GM19043 (cell line): ENCODE results near the gene FBN3.
"Not testable (repeated sequence)": the region's sequence is repeated elsewhere in the genome, so short reads cannot be mapped to it uniquely, and the experiment has no call there.

ENCODE experiments used
- ATAC-seq: cut with Tn5 transposase; IDR thresholded peaks from one replicate; pipeline ENCODE4 v1.9.1; 2021; ENCODE audit warnings: low read depth; ENCODE audit not compliant: unreplicated experiment

The FBN3 gene

DNA sequence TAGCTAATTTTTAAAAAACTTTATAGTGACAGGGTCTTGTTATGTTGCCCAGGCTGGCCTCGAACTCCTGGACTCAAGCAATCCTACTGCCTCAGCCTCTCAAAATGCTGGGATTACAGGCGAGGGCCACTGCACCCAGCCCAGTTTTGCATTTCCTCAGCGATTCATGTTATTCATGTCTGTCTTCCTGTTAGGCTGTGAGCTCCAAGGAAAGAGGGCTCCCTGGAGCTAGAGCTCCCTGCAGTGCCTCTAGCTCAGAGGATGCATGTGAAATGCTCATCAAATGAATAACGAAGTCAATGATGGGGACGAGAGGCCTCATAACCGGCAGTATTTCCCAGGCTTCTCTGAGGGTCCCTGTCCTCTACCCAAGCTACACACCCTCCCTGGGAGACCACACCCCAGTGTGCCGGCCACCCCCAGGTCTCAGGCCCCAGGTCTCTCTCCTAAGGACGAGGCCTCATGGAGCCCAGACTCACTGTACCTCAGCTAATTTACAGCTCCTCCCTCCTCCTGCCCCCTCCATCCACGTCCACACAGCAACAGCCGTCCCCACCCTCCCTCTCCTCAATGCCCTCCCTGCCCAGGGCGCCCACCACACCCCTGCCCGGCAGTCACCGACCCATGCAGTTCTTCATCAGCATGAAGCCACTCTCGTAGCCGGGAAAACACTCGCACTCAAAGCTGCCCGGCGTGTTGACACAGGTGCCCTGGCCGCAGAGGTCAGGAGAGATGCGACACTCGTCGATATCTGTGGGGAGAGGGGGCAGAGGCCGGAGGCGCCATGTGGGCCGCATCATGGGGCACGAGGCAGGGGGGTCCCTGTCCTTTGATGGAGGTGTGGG, 28.5 kb downstream of the FBN3 start:
- no peak for ATAC-seq

DNA sequence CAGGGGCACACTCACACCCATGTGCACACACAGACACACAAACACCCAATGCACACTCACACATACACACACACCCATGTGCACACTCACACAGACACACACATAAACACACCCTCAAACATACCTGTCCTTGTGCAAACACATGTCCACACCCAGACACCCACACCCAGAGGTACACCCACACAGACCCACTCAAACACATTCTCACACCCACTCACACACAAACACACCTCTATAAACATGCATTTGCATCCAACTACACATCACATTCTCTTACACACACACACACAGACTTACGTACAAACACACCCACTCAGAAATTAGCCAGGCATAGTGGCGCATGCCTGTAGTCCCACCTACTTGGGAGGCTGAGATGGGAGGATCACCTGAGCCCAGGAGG, 31.4 kb downstream of the FBN3 start:
- no peak for ATAC-seq

DNA sequence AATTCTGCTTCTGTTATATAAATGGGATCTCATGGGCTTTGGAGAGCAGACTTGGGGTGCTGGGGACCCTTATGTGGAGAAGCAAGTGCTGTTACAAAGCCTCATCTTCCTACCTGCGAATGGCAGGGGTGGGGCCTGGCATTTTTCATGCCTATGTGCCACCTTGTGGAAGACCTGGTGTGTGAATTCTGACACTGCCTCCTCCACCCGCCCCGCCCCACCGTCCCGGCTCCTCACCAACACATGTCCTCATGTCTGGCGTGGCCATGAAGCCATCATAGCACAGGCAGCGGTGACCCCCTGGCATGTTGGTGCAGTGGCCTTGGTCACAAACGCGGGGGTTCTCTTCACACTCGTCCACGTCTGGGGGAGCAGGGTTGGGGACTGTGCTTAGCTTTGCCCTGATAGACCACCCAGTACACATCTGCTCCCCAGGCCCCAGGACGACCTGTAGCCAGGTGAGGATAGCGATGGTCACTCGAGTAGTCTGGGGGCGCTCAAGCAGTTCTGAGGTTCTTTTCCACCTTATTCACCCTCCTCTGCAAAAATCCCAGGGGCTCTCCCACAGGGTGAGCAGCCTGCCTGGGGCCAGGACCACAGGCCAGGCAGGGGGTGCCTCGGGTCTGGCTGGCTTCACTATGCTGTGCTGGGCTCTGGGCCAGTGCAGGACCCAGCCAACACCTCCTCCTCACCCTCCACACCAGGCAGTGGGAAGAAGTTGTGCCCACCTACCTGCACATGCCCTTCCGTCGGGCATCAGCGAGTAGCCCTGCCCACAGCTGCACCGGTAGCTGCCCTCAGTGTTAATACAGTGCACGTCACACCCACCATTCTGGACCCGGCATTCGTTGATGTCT, 32.7 kb downstream of the FBN3 start:
- no peak for ATAC-seq

DNA sequence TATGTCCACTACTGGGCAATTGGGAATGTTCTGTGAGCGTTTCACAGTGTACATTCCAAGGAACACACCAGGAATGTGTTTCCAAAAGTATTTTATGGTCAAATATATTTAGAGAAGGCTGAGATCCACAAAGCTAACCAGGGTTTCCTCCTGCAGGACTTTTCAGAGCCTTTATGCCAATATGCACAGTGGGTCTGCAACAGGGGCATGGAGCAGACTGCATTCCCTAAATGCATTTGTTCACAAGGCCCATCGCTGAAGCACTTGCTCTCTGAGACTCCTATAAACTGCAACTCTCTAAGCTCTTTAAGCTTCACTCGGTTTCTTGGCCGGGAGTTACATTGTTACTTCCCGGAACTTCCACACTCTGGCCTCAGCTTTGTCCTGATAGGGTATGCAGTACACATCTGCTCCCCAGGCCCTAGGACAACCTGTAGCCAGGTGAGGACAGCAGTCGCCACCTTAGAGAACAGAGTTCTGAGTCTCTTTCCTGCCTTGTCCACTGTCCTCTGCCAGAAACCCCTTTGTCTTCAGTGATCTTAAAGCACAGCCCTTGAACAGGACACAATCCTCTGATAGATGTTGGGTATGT, 33.5 kb downstream of the FBN3 start:
- ATAC-seq: no peak

DNA sequence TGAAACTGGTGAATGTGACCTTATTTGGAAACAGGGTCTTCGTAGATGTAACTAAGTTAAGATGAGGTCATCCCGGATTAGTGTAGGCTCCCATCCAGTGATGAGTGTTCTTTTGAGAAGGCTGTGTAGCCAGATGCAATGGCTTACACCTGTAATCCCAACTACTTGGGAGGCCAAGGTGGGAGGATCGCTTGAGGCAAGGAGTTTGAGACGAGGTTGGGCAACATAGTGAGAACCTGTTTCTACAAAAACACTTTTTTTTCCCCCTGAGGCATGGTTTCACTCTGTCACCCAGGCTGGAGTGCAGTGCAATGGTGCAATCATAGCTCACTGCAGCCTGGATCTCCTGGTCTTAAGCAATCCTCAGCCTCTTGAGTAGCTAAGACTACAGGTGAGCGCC, 36.4 kb downstream of the FBN3 start:
- ATAC-seq: no peak

DNA sequence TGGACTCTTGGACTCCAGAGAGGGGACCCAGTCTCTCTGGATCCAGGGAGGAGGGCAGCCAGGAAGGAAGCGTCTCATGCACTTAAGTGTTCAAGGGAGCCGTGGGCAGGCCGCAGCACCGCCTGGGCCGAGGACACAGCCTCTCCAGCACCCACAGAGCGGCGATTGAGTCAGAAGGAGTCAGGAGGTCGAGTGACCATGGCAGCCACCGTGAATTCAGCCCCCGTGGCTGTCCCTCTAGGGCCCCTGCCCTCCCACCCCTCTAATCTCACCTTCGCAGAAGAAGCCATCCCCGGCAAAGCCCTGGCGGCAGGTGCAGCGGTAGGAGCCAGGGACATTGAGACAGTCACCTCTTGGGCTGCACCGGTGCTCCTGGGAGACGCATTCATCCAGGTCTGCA, 38.0 kb downstream of the FBN3 start:
- ATAC-seq: no peak

DNA sequence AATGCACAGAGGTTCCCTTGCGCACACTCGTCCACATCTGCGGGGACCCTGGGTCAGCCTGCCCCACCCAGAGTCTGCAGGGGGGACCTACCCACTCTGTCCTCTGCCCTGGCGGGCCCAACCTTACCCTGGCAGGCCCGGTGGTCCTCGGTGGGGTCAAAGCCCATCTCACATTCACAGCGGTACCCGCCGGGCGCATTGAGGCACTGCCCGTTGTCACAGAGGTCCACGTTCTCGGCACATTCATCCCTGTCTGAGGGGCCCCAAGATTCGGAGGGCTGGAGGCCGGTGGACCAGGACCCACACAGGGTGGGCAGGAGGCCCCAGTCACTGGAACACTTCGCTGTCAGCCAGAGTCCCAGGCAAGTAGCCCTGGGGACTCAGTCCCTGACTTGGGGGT, 38.5 kb downstream of the FBN3 start:
- no peak for ATAC-seq

DNA sequence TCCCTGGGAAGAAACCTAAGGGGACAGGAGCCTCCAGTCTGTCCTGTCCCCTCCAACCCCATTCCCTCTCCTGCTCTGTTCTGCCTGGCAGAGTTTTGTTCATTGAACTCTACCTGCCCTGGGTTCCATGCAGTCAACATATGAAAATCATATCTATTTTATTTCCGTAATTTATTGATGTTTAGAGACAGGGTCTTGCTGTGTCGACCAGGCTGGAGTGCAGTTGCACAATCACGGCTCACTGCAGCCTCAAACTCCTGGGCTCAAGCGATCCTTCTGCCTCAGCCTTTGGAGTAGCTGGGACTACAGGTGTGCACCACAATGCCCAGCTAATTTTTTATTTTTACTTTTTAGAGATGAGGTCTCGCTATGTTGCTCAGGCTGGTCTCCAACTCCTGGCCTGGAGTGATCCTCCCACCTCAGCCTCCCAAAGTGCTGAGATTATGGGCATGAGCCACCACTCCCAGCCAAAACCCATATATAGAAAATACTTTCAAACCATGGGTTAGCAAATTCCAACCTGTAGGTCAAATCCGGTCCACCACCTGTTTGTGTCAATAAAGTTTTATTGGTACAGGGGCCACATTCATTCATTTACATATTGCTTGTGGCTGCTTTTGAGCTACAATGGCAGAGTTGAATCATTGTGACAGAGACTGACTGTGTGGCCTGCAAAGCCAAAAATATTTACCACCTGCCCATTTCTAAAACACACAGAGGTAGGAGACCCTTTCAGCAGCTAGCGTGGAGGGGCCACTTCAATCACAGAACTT, 39.3 kb downstream of the FBN3 start:
- ATAC-seq: no peak

DNA sequence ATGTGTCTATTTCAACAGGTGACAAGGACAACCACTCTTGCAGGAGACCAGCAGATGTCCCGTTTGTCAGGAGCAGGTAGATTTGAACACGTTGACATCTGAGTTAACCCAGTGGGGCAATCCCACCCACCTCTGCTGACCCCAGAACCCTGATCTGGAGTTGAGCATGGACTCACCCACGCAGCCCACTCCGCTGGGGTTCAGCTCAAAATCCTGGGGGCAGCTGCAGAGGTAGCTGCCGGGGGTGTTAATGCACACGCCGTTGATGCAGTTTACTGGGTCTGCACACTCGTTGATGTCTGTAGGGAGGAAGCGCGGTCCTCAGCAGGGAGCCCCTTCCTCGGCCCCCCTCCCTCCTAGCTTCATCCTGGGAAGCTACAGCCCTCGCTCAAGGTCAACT, 39.9 kb downstream of the FBN3 start:
- ATAC-seq: no peak

DNA sequence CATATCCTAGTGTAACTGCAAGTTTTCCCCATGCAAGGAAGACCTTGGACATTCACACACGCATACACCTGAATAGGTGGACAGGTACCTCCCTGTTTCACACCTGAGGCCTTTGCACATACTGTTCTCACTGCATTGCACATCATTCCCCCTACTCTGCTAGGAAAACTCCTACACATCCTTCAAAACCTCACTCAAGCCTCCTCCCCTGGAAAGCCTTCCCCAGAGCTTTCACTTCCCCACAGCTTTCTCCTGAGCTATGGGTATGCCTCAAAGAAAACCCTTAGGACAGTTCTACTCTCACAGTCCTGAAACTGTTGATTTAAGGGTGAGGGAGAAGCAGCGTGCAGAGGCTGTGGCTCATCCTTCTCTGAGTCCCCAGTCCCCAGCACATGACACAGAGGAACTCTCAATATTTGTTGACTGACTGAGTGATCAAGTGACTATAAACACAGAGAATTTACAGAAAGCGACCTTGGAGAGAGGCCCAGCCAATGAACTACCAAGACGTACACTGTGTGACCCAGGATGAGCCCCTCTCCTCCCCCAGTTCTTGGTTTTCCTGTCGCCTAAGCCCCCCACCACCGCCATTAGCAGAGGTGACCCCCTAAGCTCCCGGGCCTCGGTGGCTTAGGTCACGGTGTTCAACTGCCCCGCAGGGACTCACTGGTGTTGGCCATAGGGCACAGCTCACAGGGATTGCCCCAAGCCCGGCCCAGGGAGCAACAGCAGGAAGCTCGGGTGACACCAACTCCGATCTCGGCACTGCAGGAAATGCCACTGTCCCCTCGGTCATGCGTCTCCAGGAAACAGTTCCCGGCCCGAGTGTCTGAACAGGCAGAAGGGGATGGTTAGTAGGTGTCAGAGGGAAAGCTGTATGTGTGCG, 40.6 kb downstream of the FBN3 start:
- ATAC-seq: no peak

DNA sequence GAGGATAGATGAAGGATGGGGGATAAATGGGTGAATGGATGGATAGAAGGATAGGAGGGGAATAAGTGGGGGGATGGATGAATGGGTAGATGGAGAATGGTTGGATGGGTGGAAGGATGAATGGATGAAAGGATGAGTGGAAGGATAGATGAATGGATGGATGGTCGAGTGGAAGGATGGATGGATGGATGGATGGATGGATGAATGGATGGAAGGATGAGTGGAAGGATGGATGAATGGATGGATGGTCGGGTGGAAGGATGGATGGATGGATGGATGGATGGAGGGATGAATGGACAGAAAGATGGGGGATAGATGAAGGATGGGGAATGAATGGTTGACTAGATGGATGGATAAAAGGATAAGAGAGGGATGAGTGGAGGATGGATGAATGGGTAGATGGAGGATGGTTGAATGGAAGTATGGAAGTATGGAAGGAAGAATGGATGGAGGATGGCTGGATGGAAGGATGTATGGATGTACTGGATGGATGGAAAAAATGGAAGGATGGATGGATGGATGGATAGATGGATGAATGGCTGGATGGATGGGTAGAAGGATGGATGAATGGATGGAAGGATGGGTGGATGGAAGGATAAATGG, 42.0 kb downstream of the FBN3 start:
- no peak for ATAC-seq

DNA sequence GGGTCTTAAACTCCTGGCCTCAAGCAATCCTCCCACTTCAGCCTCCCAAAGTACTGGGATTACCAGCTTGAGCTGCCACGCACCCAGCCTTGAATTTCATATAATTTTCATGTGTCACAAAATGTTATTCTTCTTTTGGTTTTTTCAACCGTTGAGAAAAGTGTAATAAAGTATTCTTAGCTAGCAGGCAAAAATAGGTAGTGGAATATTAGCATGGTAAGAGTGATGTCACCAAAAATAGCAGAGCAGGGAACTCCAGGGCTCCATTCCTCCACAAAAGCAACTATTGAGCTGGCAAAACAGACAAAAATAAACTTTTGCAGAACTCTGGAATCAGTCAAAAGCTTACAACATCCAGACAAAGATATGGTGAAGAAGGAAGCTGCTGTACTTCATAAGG, 43.9 kb downstream of the FBN3 start:
- no peak for ATAC-seq

DNA sequence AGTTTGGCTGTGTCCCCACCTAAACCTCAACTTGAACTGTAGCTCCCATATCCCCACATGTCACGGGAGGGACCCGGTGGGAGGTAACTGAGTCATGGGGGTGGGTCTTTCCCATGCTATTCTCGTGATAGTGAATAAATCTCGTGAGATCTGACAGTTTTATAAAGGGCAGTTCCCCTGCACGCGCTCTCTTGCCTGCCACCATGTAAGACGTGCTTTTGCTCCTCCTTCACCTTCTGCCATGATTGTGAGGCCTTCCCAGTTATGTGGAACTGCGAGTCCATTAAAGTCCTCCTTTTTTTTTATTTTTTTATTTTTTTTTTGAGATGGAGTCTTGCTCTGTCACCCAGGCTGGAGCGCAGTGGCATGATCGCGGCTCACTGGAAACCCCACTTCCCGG, 47.5 kb downstream of the FBN3 start:
- not testable (repeated sequence) for ATAC-seq

DNA sequence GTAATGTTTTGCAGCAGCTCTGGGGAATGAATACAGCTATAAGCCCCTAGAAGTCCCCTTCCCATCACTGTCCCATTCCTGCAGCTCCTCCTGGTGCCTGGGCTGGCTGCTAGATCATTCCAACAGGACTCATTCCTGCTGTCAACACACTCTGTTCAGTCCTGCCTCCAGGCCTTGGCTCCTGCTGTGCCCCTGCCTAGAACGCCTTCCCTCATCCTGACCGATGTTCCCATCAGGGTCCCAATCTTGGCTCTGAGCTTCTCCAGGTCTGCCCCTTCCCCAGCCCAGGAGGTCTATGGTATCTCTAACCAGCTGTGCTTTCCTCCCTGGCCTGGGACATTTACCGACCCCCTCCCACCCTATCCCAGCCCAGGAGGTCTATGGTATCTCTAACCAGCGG, 48.1 kb downstream of the FBN3 start:
- no peak for ATAC-seq

DNA sequence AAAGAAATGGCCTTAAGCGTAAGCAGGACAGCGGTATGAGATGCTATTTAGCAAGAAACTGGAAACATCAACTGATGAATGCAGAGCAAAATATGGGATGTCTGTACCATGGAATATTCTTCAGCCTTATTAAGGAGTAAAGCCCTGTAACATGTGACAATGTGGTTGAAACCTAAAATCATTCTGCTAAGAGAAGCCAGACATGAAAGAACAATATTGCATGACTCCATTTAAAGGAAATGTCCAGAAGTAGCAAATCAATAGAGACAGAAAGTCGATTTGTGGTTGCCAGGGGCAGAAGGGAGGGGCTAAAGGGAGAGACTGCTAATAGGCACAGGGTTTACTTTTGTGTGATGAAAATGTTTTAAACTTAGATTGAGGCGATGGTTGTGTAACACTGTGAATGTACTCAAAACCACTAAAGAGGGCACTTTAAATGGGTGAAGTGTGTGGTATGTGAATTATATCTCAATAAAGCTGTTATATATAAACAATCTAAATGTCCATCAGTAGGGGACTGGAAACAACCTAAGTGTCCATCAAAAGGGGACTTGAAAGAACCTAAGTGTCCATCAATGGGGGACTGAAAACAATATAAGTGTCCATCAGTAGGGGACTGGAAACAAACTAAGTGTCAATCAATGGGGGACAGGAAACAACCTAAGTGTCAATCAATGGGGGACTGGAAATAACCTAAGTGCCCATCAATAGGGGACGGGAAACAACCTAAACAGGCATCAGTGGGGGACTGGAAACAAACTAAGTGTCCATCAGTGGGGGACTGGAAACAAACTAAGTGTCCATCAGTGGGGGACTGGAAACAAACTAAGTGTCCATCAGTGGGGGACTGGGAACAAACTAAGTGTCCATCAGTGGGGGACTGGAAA, 51.5 kb downstream of the FBN3 start:
- ATAC-seq: no peak

DNA sequence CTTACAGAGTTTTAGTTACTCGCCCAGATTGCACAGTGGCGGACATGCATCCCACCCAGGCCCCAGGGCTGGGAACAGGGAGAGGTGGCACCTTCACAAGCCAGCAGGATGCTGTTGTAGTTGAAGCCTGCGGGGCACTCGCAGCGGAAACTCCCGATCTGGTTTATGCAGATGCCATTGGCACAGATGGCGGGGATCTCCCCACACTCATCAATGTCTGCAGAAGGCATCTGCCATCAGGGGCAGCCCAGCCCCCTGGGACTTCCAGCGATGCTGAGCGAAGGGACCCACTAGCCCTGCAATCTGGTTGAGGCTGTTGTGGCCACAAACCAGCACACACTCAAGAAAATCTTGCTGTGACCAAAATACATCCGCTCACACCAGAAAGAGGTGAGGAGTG, 52.2 kb downstream of the FBN3 start:
- no peak for ATAC-seq

DNA sequence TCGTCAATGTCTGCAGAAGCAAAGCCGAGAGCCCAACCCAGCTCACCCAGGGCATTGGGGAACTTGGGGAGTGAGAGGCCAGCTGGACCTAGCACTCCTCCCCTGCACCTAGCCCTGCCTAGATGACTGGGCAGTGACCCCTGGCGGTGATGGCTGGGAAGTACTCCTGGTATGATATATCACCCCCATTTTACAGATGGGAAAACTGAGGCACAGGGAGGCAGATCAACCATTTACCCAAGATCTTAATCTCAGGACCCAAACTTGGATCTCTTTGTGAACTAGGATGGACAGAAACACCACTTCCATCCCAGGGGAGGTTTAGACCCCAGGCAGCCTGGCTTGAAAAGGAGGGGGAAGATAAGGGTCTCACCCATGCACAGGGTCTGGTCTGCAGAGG, 53.3 kb downstream of the FBN3 start:
- no peak for ATAC-seq

DNA sequence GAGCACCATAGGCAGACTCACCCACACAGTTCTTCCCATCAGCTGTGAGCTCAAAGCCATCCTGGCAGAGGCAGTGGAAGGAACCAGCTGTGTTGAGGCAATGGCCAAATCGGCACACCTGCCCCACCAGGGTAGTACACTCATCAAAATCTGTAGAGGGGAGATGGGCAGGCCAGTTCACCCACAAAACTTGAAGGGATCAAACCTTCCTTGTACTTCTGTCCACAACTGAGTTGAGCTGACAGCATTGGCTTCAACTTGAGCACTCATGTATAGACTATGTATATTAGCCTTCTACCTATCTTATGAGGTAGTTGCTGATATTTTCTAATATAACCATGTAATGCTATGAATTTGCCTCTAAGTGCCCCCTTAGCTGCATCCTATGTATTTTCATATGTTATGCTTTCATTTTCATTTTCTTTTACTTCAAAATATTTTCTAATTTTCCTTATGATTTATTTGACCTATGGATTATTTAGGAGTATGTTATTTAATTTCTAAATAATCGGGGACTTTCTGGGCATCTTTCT, 54.0 kb downstream of the FBN3 start:
- no peak for ATAC-seq
